GM12801 (cell line): ENCODE data around the gene RAP1A.

ENCODE experiments used
- TF ChIP-seq, protein P1 (sequence below): IDR thresholded peaks from one replicate; pipeline ENCODE4 v1.5.1; 2011; ENCODE audit warnings: control low read depth; ENCODE audit not compliant: insufficient read length; ENCODE audit errors: extremely low read depth

The RAP1A gene

DNA sequence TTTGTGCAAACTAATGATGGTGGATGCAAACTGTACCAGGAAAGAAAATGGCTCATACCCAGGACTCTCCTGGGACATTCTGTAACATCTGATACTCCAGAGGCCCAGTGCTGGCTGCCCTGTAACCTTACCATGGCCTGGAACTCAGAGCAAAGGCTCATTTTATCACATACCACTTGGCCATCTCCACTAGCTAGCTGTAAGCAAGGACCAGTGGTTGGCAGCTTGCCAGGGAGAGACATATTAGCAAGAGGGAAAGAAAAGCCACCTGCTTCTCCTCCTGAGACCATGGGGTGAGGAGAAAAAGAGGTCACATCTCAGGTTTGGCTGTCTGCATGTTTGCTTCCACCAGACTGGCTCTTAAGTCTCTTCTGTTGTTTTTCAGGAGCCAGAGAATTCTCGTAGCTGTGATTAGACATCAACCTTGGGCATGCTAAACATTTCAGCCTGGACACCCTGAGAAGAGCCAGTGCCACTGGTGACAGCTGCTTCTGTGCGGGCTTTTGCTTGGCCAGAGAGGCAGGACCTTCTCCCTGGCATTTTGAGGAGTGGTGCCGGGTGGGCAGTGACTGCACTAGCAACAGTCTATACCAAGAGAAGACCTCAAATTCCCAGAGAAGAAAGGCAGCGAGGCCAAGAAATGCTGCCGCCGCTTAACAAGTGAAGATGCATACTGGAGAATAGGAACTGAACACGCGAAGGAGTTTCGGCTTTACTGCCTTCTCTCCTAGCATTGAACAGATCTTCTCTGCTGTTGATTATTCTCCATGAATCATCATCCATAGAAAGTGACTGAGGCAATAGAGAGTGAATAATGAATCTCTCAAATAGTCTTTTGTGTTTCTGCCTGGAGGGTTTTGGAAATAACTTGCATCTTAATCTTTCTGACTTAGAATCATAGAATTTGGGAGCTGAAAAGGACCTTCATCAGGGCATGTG lies 126.4 kb downstream of the RAP1A start:
- TF ChIP-seq, protein P1, sequence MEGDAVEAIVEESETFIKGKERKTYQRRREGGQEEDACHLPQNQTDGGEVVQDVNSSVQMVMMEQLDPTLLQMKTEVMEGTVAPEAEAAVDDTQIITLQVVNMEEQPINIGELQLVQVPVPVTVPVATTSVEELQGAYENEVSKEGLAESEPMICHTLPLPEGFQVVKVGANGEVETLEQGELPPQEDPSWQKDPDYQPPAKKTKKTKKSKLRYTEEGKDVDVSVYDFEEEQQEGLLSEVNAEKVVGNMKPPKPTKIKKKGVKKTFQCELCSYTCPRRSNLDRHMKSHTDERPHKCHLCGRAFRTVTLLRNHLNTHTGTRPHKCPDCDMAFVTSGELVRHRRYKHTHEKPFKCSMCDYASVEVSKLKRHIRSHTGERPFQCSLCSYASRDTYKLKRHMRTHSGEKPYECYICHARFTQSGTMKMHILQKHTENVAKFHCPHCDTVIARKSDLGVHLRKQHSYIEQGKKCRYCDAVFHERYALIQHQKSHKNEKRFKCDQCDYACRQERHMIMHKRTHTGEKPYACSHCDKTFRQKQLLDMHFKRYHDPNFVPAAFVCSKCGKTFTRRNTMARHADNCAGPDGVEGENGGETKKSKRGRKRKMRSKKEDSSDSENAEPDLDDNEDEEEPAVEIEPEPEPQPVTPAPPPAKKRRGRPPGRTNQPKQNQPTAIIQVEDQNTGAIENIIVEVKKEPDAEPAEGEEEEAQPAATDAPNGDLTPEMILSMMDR: no peak

DNA sequence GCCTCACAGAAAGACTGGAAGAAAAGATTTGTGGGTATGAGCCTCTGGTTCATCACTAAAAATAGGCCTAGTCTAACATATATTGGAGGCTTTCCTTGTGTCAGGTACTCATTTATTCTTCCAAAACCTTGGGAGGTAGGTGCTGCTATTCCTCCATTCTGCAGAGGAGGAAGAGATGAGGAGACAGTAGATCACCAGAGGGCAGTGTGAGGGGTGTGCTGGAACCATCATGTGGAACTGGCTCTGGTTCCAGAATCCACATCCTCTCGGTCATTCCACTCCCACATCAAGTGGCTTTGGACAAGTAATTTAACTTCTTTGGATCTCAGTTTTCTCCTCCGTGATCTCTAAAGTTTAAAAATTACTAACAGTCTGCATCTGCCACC lies 127.0 kb downstream of the RAP1A start:
- TF ChIP-seq, protein P1: no peak

DNA sequence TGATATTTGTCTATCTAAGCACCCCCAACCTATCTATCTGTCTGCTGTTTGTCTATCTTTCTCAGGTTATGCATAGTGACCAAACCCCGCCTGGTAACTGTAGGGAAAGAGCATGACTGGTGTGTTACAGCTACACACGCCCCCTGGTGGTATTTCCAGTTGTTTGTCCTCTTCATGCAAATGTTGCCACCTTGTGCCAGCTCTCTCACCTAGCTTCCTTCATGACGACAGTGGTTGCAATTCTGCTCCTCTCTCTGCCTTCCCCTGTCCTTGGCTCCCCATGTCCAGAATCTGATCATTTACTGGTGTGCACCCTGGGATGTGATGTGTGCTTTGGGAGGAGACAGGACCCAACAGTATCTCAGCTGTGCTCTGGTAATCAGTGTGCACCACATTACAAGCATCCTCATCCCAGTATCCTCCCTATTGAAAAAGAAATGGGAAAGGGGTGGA lies 127.7 kb downstream of the RAP1A start:
- TF ChIP-seq, protein P1: no peak

DNA sequence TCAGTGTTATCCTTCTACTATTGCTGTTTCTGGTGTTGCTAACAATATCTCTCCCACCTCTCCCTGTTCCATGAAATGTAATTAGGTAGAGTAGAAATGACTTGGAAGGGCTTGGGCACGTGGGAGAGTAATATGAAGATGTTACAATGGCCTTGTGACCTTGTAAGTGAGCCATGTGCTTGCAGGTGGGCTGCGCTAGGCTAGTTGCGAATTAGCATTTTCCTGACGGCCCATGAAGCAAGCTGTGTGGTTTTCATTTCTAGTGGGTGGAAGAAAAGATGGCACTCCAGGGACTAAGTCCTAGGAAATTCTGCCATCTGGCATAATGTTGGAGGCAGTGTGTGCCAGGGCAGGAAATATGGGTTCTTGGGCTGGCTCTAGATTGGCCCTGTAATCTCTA lies 128.4 kb downstream of the RAP1A start:
- TF ChIP-seq, protein P1: no peak

DNA sequence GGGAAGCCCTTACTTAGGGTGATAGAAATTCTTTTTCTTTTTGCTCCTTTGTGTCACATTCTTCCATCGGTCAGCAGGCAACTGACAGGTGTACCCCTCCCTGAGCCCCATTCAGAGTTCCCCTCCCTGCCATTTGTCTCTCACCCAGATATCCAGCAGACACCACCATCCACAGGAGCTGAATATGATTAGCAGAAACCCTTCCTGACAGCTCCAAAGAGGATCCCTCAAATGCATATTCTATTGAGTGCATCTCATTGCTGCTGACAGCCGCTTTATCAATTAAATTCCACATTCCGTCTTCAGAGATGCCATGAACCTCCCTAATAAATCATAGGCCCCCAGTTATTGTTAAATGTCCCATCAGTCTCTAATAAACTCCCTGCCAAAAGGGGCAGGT lies 130.0 kb downstream of the RAP1A start:
- TF ChIP-seq, protein P1: no peak

DNA sequence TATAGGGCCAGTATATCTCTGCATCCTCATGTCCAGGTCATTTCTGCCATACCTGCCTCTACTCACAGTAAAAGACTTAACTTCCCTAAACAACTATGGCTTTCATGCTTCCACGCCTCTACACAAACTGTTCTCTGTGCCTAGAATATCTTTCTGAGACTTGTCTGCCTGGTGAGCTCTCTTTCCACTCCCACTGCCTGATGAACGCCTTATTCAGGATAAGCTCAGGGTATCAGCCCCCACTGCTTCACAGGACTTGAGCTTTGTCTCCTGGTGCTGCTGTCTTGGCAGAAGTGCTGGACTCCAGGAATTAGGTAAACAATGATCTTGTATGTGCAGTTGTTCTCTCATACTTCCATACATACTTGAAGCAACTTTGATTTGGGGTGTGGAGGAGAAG lies 131.3 kb downstream of the RAP1A start:
- TF ChIP-seq, protein P1: no peak

DNA sequence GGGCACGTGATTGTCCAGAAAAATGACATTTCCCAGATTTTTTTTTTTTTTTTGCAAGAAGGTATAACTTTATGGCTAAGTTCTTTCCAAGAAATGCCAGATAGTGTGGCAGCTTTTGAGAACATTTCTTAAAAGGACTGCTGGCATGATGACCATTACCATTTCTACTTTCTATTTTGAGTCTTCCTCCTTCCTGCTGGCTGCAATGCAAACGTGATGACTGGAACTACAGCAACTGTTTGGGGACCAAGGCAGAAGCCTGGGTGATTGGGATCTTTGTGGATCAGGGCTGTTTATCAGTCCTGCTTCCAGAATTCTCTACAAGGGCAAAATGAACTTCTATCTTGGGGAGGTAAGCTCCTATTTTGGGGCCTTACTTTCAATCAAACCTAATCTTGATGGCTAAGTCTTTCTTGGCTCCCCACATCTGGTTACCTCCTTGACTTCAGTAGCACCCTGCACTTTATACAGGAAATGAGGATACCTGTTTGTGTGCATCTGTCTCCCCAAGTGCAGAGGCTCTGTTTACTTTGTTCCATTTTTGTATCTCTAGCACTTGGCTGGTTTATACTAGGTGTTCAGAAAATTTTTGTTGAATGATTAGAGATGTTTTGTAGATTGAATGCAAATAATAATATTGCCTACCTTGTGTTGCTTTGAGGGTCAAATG lies 132.5 kb downstream of the RAP1A start:
- TF ChIP-seq, protein P1: no peak
